Stomach (tissue), 9 donors: ENCODE measurements around the gene SLC35F3. TPM values are rescaled to one million over a fixed set of nuclear protein-coding genes. Genes with fewer than 3 reads are reported as not detected.
A peak's percentile ranks its signal among the peaks of the same experiment; 100 is the strongest.

Experiments
- DNase-seq, 2 donors: peaks; one replicate each; pipeline versions ENCODE4 v3.0.0 to v3.0.0-alpha.2; 2013 to 2019
- H3K27ac ChIP-seq, 5 donors: fragments of 200-600 bp in 4 of 5; sonication (generic) in 4 of 5; one replicate each; pipeline ENCODE4 v1.5.1; 2013 to 2019; ENCODE audit warnings: mild to moderate bottlenecking in 1 of 5, moderate library complexity in 1 of 5
- H3K27me3 ChIP-seq, 3 donors: fragments of 200-600 bp; sonication (generic); one replicate each; pipeline ENCODE4 v1.5.1; 2017 to 2019; ENCODE audit warnings: mixed run types in 1 of 3
- H3K36me3 ChIP-seq, 4 donors: fragments of 200-600 bp; sonication (generic); 1 replicate in 3 of 4; 2 replicates in 1 of 4; pipeline ENCODE4 v1.5.1; 2016 to 2019
- H3K4me1 ChIP-seq, 4 donors: fragments of 200-600 bp; sonication (generic); one replicate each; pipeline ENCODE4 v1.5.1; 2016 to 2019
- H3K4me3 ChIP-seq, 4 donors: fragments of 200-600 bp; sonication (generic) in 3 of 4; one replicate each; pipeline ENCODE4 v1.5.1; 2016 to 2019; ENCODE audit warnings: mild to moderate bottlenecking in 1 of 4
- H3K9me3 ChIP-seq, 4 donors: fragments of 200-600 bp; sonication (generic); one replicate each; pipeline ENCODE4 v1.5.1; 2016 to 2019
- CTCF ChIP-seq, 7 experiments: fragments of 450-650 bp in 4 of 7; fragments of 200-600 bp in 3 of 7; sonication (generic) in 3 of 7; IDR thresholded peaks; one replicate each; pipeline ENCODE4 v1.5.1; 2016 to 2019; ENCODE audit warnings: antibody characterized with exemption in 7 of 7, control low read depth in 2 of 7, mild to moderate bottlenecking in 1 of 7
- EP300 ChIP-seq: sonication (generic); formaldehyde crosslinking; IDR thresholded peaks from one replicate; pipeline ENCODE4 v1.6.1; 2017; ENCODE audit warnings: antibody characterized with exemption
- POLR2A ChIP-seq, 4 donors: fragments of 450-650 bp; IDR thresholded peaks; one replicate each; pipeline ENCODE4 v1.6.1; 2016; ENCODE audit warnings: antibody characterized with exemption in 4 of 4, control low read depth in 2 of 4, mild to moderate bottlenecking in 1 of 4, moderate library complexity in 1 of 4
- POLR2AphosphoS5 ChIP-seq, 3 donors: sonication (generic); formaldehyde crosslinking; IDR thresholded peaks; one replicate each; pipeline ENCODE4 v1.6.1; 2016; ENCODE audit warnings: antibody characterized with exemption in 3 of 3
- WGBS, 5 donors: extraction: QIAGEN DNeasy Blood & Tissue Kit in 3 of 5; methylation state at CpG; one replicate each; pipeline versions ENCODE4 v1.1.5 to v1.1.7; 2013 to 2018; 5-methylcytosine and 5-hydroxymethylcytosine counted together
- intact Hi-C: fragments of 100-400 bp; cut with DNase I; formaldehyde crosslinking; loops from one replicate; pipeline ENCODE4 v1.15.1; 2023; ENCODE audit warnings: low total_unique reads
- polyA plus RNA-seq, 3 donors: library from polyadenylated mRNA; stranded (reverse); fragments of 200-250 nt; gene quantifications; one replicate each; pipeline ENCODE4 v1.2.3, GENCODE V29; 2013
- total RNA-seq, 5 donors: library from RNA; depleted of rRNA; stranded (reverse); fragments of >200 nt; gene quantifications; one replicate each; pipeline versions ENCODE4 v1.1.0 to v1.2.3, GENCODE V29; 2014 to 2016
- donor health status: healthy with polysubstance abuse.
- donor health status: Bipolar disorder and iron deficiency.
- donor health status: healthy.

Gene SLC35F3
- total and polyA plus RNA-seq, 8 donors = under 0.01 to 1.5 (median 0.59) TPM; not detected in 2

GRCh38 chr1:234326497-234327366 lies 422.3 kb downstream of the SLC35F3 start:
- H3K27ac ChIP-seq = no peak overlapping the region
- TF ChIP-seq EP300 = no peak
- TF ChIP-seq POLR2A (IDR thresholded peaks at IDR 0.05) = no peak
- no peak for TF ChIP-seq POLR2AphosphoS5 (IDR thresholded peaks at IDR 0.05)
- peak in 4 of 7 experiments; percentile 44 to 69 (median 60) for TF ChIP-seq CTCF (IDR thresholded peaks at IDR 0.05)
- peaks cover 0 to 37% (median 12%) of the 10 kb centered on the region in 3 donors for H3K27me3 ChIP-seq
- DNase-seq = peak; percentile 60 to 79
- 22 to 28% (median 25%) methylated on average over 20 of the region's 20 CpGs for WGBS, 5 donors
- intact Hi-C loops = loop anchor here (10.0 kb wide), 1 partner anchor 212 kb away; no protein-coding TSS in a partner anchor
- H3K9me3 ChIP-seq = no peaks in the 10 kb centered on the region
- H3K36me3 ChIP-seq = no peaks in the 10 kb centered on the region
- H3K4me1 ChIP-seq = peaks cover 0 to 13% (median 4%) of the 10 kb centered on the region in 4 donors
- H3K4me3 ChIP-seq = peak overlapping the region in 3 of 4 donors; percentile 16 to 32 (median 18)

- Histone ChIP-seq H3K27ac (no peak overlapping the region), H3K4me1 (peaks cover 0 to 13% (median 4%) of the 10 kb centered on the region in 4 donors), H3K36me3 (no peaks in the 10 kb centered on the region), H3K4me3 (no peak overlapping the region), H3K27me3 (peaks cover 0 to 35% (median 12%) of the 10 kb centered on the region in 3 donors), H3K9me3 (no peaks in the 10 kb centered on the region)
- TF ChIP-seq POLR2AphosphoS5 (IDR thresholded peaks at IDR 0.05) (no peak), EP300 (no peak), CTCF (IDR thresholded peaks at IDR 0.05) (no peak), POLR2A (IDR thresholded peaks at IDR 0.05) (no peak)
- DNase-seq = no peak
- intact Hi-C loops = loop anchor here (10.0 kb wide), 1 partner anchor 213 kb away; no protein-coding TSS in a partner anchor
- 78 to 85% (median 83%) methylated on average over 9 of the region's 9 CpGs for WGBS, 5 donors
Observed at GRCh38 chr1:234327577-234328164, 423.2 kb downstream of the SLC35F3 start.

DNA sequence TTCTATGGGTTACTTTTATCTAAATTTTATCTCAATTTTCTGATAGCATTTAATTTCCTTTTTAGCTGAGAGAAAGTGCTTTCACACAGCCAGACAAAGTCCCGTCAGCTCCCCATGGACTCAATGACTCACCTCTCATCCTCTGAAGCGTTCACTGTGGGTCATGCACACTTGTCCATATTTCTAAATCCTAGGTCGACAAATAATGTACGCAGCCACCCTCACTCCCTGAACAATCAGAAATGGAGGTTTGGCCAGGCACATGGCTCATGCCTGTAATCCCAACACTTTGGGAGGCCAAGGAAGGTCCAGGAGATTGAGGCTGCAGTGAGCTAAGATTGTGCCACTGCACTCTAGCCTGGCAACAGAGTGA lies 426.4 kb downstream of the SLC35F3 start:
- no peak for TF ChIP-seq EP300
- no peak for TF ChIP-seq POLR2AphosphoS5 (IDR thresholded peaks at IDR 0.05)
- no peak for TF ChIP-seq CTCF (IDR thresholded peaks at IDR 0.05)
- no peak for TF ChIP-seq POLR2A (IDR thresholded peaks at IDR 0.05)
- Histone ChIP-seq H3K27me3 (peaks cover 0 to 8% (median 0%) of the 10 kb centered on the region in 3 donors), H3K36me3 (no peaks in the 10 kb centered on the region), H3K27ac (no peak overlapping the region), H3K9me3 (peaks cover 0 to 6% (median under 1%) of the 10 kb centered on the region in 4 donors), H3K4me3 (no peak overlapping the region), H3K4me1 (peaks cover 0 to 13% (median 4%) of the 10 kb centered on the region in 4 donors)
- 66 to 86% (median 75%) methylated on average over 4 of the region's 4 CpGs for WGBS, 5 donors
- intact Hi-C loops = no loop called here
- DNase-seq = no peak

GRCh38 chr1:234331507-234331906 lies 427.0 kb downstream of the SLC35F3 start:
- 70 to 89% (median 86%) methylated on average over 2 of the region's 2 CpGs for WGBS, 5 donors
- Histone ChIP-seq H3K4me3 (no peak overlapping the region), H3K36me3 (no peaks in the 10 kb centered on the region), H3K4me1 (peaks cover 0 to 7% (median 2%) of the 10 kb centered on the region in 4 donors), H3K9me3 (peaks cover 0 to 13% (median 6%) of the 10 kb centered on the region in 4 donors), H3K27ac (no peak overlapping the region), H3K27me3 (peaks cover 0 to under 1% (median 0%) of the 10 kb centered on the region in 3 donors)
- TF ChIP-seq CTCF (IDR thresholded peaks at IDR 0.05) (no peak), EP300 (no peak), POLR2AphosphoS5 (IDR thresholded peaks at IDR 0.05) (no peak), POLR2A (IDR thresholded peaks at IDR 0.05) (no peak)
- intact Hi-C loops = no loop called here
- no peak for DNase-seq
